ENCODE results near the gene KLHL34.

GRCh38 chrX:21674430-21675186 is 16.5 kb upstream of the KLHL34 start:
- TF ChIP-seq EZH2 (IDR thresholded peaks at IDR 0.05) (no peak), POLR2AphosphoS5 (IDR thresholded peaks at IDR 0.05; ENCODE audit: borderline replicate concordance, low read depth, low read length) (no peak)

Data from SK-N-MC (cell line).